H9 (cell line): Measurements from ENCODE around the gene ATG7. TPM values are rescaled to one million over a fixed set of nuclear protein-coding genes. Genes with fewer than 3 reads are reported as not detected.

Experiments used
- DNase-seq: peaks from one replicate; pipeline ENCODE4 v3.0.0-alpha.2; 2017
- H2AFZ ChIP-seq: one replicate; pipeline ENCODE4 v1.6.1; 2013; ENCODE audit warnings: mild to moderate bottlenecking, low read length, control low read depth, moderate library complexity
- H2AK5ac ChIP-seq: 2 replicates; pipeline ENCODE4 v1.6.1; 2013; ENCODE audit warnings: low read length, control low read depth, mixed read lengths; ENCODE audit not compliant: insufficient read length
- H2BK120ac ChIP-seq: one replicate; pipeline ENCODE4 v1.6.1; 2013; ENCODE audit warnings: low read depth, mild to moderate bottlenecking, low read length, control low read depth, inconsistent platforms; ENCODE audit not compliant: poor library complexity, severe bottlenecking
- H2BK12ac ChIP-seq: 2 replicates; pipeline ENCODE4 v1.6.1; 2013; ENCODE audit warnings: low read length, control low read depth, mixed read lengths, low read depth; ENCODE audit not compliant: insufficient read length
- H2BK15ac ChIP-seq: 2 replicates; pipeline ENCODE4 v1.6.1; 2013; ENCODE audit warnings: low read depth, low read length, control low read depth
- H2BK20ac ChIP-seq: one replicate; pipeline ENCODE4 v1.6.1; 2013; ENCODE audit warnings: low read depth, mild to moderate bottlenecking, low read length, control low read depth, inconsistent platforms; ENCODE audit not compliant: poor library complexity, severe bottlenecking
- H2BK5ac ChIP-seq: 2 replicates; pipeline ENCODE4 v1.6.1; 2013; ENCODE audit warnings: low read length, control low read depth, mixed read lengths; ENCODE audit not compliant: insufficient read length
- H3K14ac ChIP-seq: 2 replicates; pipeline ENCODE4 v1.6.1; 2013; ENCODE audit warnings: low read length, control low read depth; ENCODE audit not compliant: insufficient read depth
- H3K18ac ChIP-seq: 2 replicates; pipeline ENCODE4 v1.6.1; 2013; ENCODE audit warnings: low read depth, mild to moderate bottlenecking, mixed read lengths, low read length, control low read depth; ENCODE audit not compliant: insufficient read length
- H3K23ac ChIP-seq: 2 replicates; pipeline ENCODE4 v1.6.1; 2013; ENCODE audit warnings: low read length, control low read depth, mixed read lengths, low read depth; ENCODE audit not compliant: insufficient read length
- H3K23me2 ChIP-seq: 2 replicates; pipeline ENCODE4 v1.6.1; 2013; ENCODE audit warnings: low read depth, mild to moderate bottlenecking, mixed read lengths, low read length, control low read depth; ENCODE audit not compliant: insufficient read length, poor library complexity, severe bottlenecking
- H3K27ac ChIP-seq: 2 replicates; pipeline ENCODE4 v1.5.1; 2013; ENCODE audit warnings: low read length, control low read depth, mixed read lengths, low read depth; ENCODE audit not compliant: insufficient read length
- H3K27me3 ChIP-seq: 2 replicates; pipeline ENCODE4 v1.6.1; 2013; ENCODE audit warnings: low read length, control low read depth, inconsistent platforms; ENCODE audit not compliant: insufficient read depth
- H3K4ac ChIP-seq: 2 replicates; pipeline ENCODE4 v1.6.1; 2013; ENCODE audit warnings: low read depth, mild to moderate bottlenecking, control low read depth, inconsistent platforms, low read length, moderate library complexity
- H3K4me1 ChIP-seq: 2 replicates; pipeline ENCODE4 v1.6.1; 2013; ENCODE audit warnings: low read length, control low read depth, inconsistent platforms; ENCODE audit not compliant: insufficient read depth
- H3K4me2 ChIP-seq: 2 replicates; pipeline ENCODE4 v1.6.1; 2013; ENCODE audit warnings: low read length, control low read depth, mixed read lengths; ENCODE audit not compliant: insufficient read length, insufficient read depth
- H3K56ac ChIP-seq: 2 replicates; pipeline ENCODE4 v1.6.1; 2013; ENCODE audit warnings: low read depth, mild to moderate bottlenecking, mixed read lengths, low read length, control low read depth; ENCODE audit not compliant: insufficient read length
- H3K79me1 ChIP-seq: 2 replicates; pipeline ENCODE4 v1.6.1; 2013; ENCODE audit warnings: low read depth, mild to moderate bottlenecking, moderate library complexity, low read length, control low read depth, inconsistent platforms; ENCODE audit not compliant: insufficient read depth, poor library complexity, severe bottlenecking
- H3K79me2 ChIP-seq: 2 replicates; pipeline ENCODE4 v1.6.1; 2013; ENCODE audit warnings: low read length, control low read depth, inconsistent platforms; ENCODE audit not compliant: insufficient read depth
- H3K9ac ChIP-seq: 2 replicates; pipeline ENCODE4 v1.6.1; 2013; ENCODE audit warnings: low read length, control low read depth, mixed read lengths; ENCODE audit not compliant: insufficient read length; ENCODE audit errors: extremely low read depth
- H3K9me3 ChIP-seq: one replicate; pipeline ENCODE4 v1.6.1; 2013; ENCODE audit warnings: low read depth, low read length, inconsistent platforms; ENCODE audit not compliant: control insufficient read depth
- H3T11ph ChIP-seq: one replicate; pipeline ENCODE4 v1.6.1; 2013; ENCODE audit warnings: mild to moderate bottlenecking, low read length, control low read depth, inconsistent platforms
- H4K20me1 ChIP-seq: one replicate; pipeline ENCODE4 v1.6.1; 2013; ENCODE audit not compliant: control insufficient read depth, insufficient read length, insufficient read depth
- H4K5ac ChIP-seq: 2 replicates; pipeline ENCODE4 v1.6.1; 2013; ENCODE audit warnings: low read depth, mild to moderate bottlenecking, mixed read lengths, low read length, control low read depth; ENCODE audit not compliant: insufficient read length
- H4K8ac ChIP-seq: replicated peaks from 2 replicates; pipeline ENCODE4 v1.6.1; 2013; ENCODE audit warnings: low read length, control low read depth, mixed read lengths, low read depth; ENCODE audit not compliant: insufficient read length
- H4K91ac ChIP-seq: 2 replicates; pipeline ENCODE4 v1.6.1; 2013; ENCODE audit warnings: low read depth, mild to moderate bottlenecking, moderate library complexity, mixed read lengths, low read length, control low read depth; ENCODE audit not compliant: insufficient read length
- H3K27ac Mint-ChIP-seq, 3 experiments: 2 replicates in 2 of 3; 3 replicates in 1 of 3; pipeline ENCODE4 v1.8.0; 2020 to 2021; ENCODE audit warnings: mixed read lengths in 3 of 3, mild to moderate bottlenecking in 1 of 3, moderate library complexity in 1 of 3
- H3K27me3 Mint-ChIP-seq: 2 replicates; pipeline ENCODE4 v1.8.0; 2021; ENCODE audit warnings: low read depth, mild to moderate bottlenecking, moderate library complexity, mixed read lengths
- H3K36me3 Mint-ChIP-seq, 3 experiments: 2 replicates in 2 of 3; 3 replicates in 1 of 3; pipeline ENCODE4 v1.8.0; 2020 to 2021; ENCODE audit warnings: low read depth in 3 of 3, mixed read lengths in 3 of 3; ENCODE audit not compliant: insufficient read depth in 1 of 3
- H3K4me1 Mint-ChIP-seq, 2 experiments: 2 replicates each; pipeline ENCODE4 v1.8.0; 2020; ENCODE audit warnings: mixed read lengths in 2 of 2
- H3K4me3 Mint-ChIP-seq, 2 experiments: 2 replicates in 1 of 2; 3 replicates in 1 of 2; pipeline ENCODE4 v1.8.0; 2020 to 2021; ENCODE audit warnings: mild to moderate bottlenecking in 2 of 2, mixed read lengths in 2 of 2, moderate library complexity in 1 of 2
- H3K9me3 Mint-ChIP-seq, 2 experiments: 2 replicates in 1 of 2; 3 replicates in 1 of 2; pipeline ENCODE4 v1.8.0; 2020; ENCODE audit warnings: mild to moderate bottlenecking in 2 of 2, mixed read lengths in 2 of 2, moderate library complexity in 1 of 2
- WGBS: extraction: QIAGEN DNeasy Blood & Tissue Kit; methylation state at CpG from one replicate; pipeline ENCODE4 v1.1.7; 2013; ENCODE audit warnings: missing lambda C conversion rate, low lambda C conversion rate, mixed read lengths; ENCODE audit not compliant: insufficient read length; ENCODE audit errors: extremely low coverage; 5-methylcytosine and 5-hydroxymethylcytosine counted together
- total RNA-seq: library from RNA; stranded (reverse); gene quantifications from 2 replicates; pipeline ENCODE4 v1.2.1, GENCODE V29; 2021
- TF ChIP-seq, protein P1 (sequence below): fragments of 200-600 bp; sonication (generic); conservative IDR thresholded peaks from 3 replicates; pipeline ENCODE4 v1.8.0; 2021; ENCODE audit warnings: antibody characterized with exemption, mild to moderate bottlenecking

ATG7 gene
- total RNA-seq, 1 experiment from 2014 or later, result 17.9 TPM

DNA sequence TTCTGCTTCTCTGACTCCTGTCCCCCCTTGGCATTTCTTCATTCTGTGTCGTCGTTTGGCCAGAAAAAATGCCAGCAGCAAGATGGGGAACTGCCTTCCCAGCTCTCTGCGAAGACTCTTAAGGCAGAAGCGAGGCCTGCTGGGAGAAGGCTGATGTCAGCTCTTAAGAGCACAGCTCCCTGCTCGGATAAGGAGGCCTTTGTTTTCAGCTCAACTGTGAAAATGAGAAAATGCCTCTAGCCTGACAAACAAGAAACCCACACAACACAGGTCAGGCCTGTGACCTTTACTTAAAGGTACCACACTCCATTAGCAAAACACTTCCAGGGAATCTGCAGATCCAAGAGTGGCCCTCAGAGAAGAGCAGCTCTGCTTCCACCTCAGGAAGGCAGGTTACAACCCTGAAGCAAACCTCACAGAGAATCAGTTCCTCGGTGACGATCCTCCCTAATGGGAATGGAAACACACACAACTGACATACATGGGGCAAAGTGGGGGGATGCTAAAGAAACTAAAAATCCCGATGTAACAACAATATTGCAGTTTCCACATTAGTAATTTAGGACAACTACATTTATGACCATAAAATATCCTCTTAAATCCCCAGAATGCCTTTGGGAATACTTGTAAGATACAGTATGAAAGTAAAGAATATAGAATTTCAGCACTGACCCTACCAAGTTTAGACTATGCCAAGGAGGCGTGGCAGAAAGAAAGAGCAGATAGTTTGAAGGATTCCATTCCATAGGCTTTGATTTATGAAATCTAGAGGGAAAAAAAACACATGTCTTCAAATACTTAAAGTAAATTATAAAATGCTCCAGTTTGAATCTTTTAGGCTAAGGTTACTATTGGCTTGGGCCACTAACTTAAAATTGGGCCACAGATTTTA is 319.4 kb downstream of the ATG7 start:
- H3K4me1 ChIP-seq, result peaks cover 21% of the 10 kb centered on the region
- no peak overlapping the region for H3T11ph ChIP-seq
- H3K4me1 Mint-ChIP-seq, result peaks cover 62 to 64% of the 10 kb centered on the region in 2 experiments
- H3K4ac ChIP-seq, result no peak overlapping the region
- H3K9me3 ChIP-seq, result no peaks in the 10 kb centered on the region
- H3K4me2 ChIP-seq, result no peak overlapping the region
- DNase-seq, result peak; percentile 54
- H3K79me1 ChIP-seq, result peaks cover 12% of the 10 kb centered on the region
- H2AFZ ChIP-seq, result no peak overlapping the region
- H3K9me3 Mint-ChIP-seq, result no peaks in the 10 kb centered on the region; a peak in 1 of 5 replicates
- H4K20me1 ChIP-seq, result no peaks in the 10 kb centered on the region
- H3K4me3 Mint-ChIP-seq, result peak overlapping the region; percentile 3 to 19; a peak in 2 of 5 replicates
- no peak overlapping the region for H2AK5ac ChIP-seq
- WGBS, result no CpG with 5 or more reads among the region's 9 CpGs
- H4K8ac ChIP-seq, result no peak overlapping the region
- H2BK20ac ChIP-seq, result no peak overlapping the region
- H3K36me3 Mint-ChIP-seq, result peaks cover 7 to 16% (median 7%) of the 10 kb centered on the region in 3 experiments
- H3K18ac ChIP-seq, result no peak overlapping the region
- H3K27me3 Mint-ChIP-seq, result no peaks in the 10 kb centered on the region
- H3K14ac ChIP-seq, result no peak overlapping the region
- H3K27me3 ChIP-seq, result no peaks in the 10 kb centered on the region
- no peaks in the 10 kb centered on the region for H3K23me2 ChIP-seq
- no peak overlapping the region for H2BK12ac ChIP-seq
- H2BK120ac ChIP-seq, result no peak overlapping the region
- H3K9ac ChIP-seq, result no peak overlapping the region
- H3K27ac ChIP-seq, result peak overlapping the region; percentile 29
- no peak overlapping the region for H3K23ac ChIP-seq
- H2BK15ac ChIP-seq, result no peak overlapping the region
- no peak overlapping the region for H3K56ac ChIP-seq
- no peak overlapping the region for H2BK5ac ChIP-seq
- peaks cover 27% of the 10 kb centered on the region; the same call in 1 of the 2 replicates for H3K79me2 ChIP-seq
- H4K91ac ChIP-seq, result no peak overlapping the region
- TF ChIP-seq, protein P1, sequence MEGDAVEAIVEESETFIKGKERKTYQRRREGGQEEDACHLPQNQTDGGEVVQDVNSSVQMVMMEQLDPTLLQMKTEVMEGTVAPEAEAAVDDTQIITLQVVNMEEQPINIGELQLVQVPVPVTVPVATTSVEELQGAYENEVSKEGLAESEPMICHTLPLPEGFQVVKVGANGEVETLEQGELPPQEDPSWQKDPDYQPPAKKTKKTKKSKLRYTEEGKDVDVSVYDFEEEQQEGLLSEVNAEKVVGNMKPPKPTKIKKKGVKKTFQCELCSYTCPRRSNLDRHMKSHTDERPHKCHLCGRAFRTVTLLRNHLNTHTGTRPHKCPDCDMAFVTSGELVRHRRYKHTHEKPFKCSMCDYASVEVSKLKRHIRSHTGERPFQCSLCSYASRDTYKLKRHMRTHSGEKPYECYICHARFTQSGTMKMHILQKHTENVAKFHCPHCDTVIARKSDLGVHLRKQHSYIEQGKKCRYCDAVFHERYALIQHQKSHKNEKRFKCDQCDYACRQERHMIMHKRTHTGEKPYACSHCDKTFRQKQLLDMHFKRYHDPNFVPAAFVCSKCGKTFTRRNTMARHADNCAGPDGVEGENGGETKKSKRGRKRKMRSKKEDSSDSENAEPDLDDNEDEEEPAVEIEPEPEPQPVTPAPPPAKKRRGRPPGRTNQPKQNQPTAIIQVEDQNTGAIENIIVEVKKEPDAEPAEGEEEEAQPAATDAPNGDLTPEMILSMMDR, result no peak
- H3K27ac Mint-ChIP-seq, result peak overlapping the region; percentile 90 to 94 (median 90)
- no peak overlapping the region for H4K5ac ChIP-seq
